Measurements from ENCODE around the gene ALPG. TPM values are rescaled to one million over a fixed set of nuclear protein-coding genes. Genes with fewer than 3 reads are reported as not detected.

ALPG gene
- total RNA-seq, 1 experiment from 2014 or later: 2.5 TPM

- Histone ChIP-seq H3K36me3 (ENCODE audit: control insufficient read depth, insufficient read depth, low read length) (no peaks in the 10 kb centered on the region), H3K9me3 (no peaks in the 10 kb centered on the region), H3K27me3 (replicated peaks; ENCODE audit: control insufficient read depth, insufficient read depth, low read length) (no peaks in the 10 kb centered on the region), H3K4me1 (peaks cover 16% of the 10 kb centered on the region), H3K4me3 (ENCODE audit: low read depth, low read length) (no peak overlapping the region)
- POLR2A ChIA-PET: no interaction called here
- Mint-ChIP-seq H3K36me3 (ENCODE audit: insufficient read depth, unreplicated experiment) (peaks cover 11% of the 10 kb centered on the region), H3K4me3 (ENCODE audit: unreplicated experiment) (no peak overlapping the region), H3K27me3 (ENCODE audit: insufficient read depth, unreplicated experiment) (no peaks in the 10 kb centered on the region), H3K9me3 (ENCODE audit: unreplicated experiment) (no peaks in the 10 kb centered on the region), H3K27ac (ENCODE audit: unreplicated experiment) (no peak overlapping the region), H3K4me1 (ENCODE audit: low read depth, unreplicated experiment) (peaks cover 20% of the 10 kb centered on the region)
- no TSS peak for BruUV-seq (replicated peaks)
- intact Hi-C loops (cut with micrococcal nuclease; ENCODE audit: unreplicated experiment): loop anchor here (5.0 kb wide), 1 partner anchor 34 kb away; no protein-coding TSS in a partner anchor
- CTCF ChIA-PET: no interaction called here
- TF ChIP-seq, protein P1, sequence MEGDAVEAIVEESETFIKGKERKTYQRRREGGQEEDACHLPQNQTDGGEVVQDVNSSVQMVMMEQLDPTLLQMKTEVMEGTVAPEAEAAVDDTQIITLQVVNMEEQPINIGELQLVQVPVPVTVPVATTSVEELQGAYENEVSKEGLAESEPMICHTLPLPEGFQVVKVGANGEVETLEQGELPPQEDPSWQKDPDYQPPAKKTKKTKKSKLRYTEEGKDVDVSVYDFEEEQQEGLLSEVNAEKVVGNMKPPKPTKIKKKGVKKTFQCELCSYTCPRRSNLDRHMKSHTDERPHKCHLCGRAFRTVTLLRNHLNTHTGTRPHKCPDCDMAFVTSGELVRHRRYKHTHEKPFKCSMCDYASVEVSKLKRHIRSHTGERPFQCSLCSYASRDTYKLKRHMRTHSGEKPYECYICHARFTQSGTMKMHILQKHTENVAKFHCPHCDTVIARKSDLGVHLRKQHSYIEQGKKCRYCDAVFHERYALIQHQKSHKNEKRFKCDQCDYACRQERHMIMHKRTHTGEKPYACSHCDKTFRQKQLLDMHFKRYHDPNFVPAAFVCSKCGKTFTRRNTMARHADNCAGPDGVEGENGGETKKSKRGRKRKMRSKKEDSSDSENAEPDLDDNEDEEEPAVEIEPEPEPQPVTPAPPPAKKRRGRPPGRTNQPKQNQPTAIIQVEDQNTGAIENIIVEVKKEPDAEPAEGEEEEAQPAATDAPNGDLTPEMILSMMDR (IDR thresholded peaks at IDR 0.05; ENCODE audit: insufficient read depth in 1 of 2, low read depth in 1 of 2, low read length in 1 of 2, severe bottlenecking in 1 of 2, unreplicated experiment in 1 of 2): no peak
- DNase-seq: no peak
These were observed 18.2 kb upstream of the ALPG start for GRCh38 chr2:232388324-232388891.

DNA sequence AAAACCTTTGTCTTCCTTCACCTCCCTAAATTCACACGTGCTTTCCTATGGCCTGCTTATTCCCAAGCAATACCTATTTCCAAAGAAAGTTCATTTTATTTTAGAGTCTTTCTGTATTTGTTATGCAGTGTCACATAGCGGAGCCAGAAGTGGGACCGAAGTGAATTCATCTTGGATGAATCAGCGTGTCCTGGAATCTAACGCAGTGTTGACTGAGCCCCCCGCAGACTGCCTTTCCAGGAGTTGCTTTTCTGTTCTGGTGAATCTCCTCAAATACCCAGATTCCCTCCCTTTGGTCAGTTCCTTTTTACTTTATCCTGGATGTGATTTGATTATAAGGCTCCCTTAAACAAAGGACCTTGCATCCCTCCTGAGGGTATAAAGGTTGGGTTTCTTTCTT, 17.3 kb upstream of the ALPG start:
- no peak for DNase-seq

GRCh38 chr2:232390661-232391060, 16.0 kb upstream of the ALPG start:
- POLR2A ChIA-PET: no interaction called here
- H3K4me1 Mint-ChIP-seq (ENCODE audit: low read depth, unreplicated experiment): peaks cover 17% of the 10 kb centered on the region
- H3K4me3 Mint-ChIP-seq (ENCODE audit: unreplicated experiment): no peak overlapping the region
- no peaks in the 10 kb centered on the region for H3K9me3 Mint-ChIP-seq (ENCODE audit: unreplicated experiment)
- H3K27me3 Mint-ChIP-seq (ENCODE audit: insufficient read depth, unreplicated experiment): no peaks in the 10 kb centered on the region
- CTCF ChIA-PET: no interaction called here
- Histone ChIP-seq H3K36me3 (ENCODE audit: control insufficient read depth, insufficient read depth, low read length) (no peaks in the 10 kb centered on the region), H3K4me3 (ENCODE audit: low read depth, low read length) (no peak overlapping the region), H3K4me1 (peaks cover 11% of the 10 kb centered on the region), H3K9me3 (no peaks in the 10 kb centered on the region), H3K27me3 (replicated peaks; ENCODE audit: control insufficient read depth, insufficient read depth, low read length) (no peaks in the 10 kb centered on the region)
- H3K27ac Mint-ChIP-seq (ENCODE audit: unreplicated experiment): no peak overlapping the region
- no TSS peak for BruUV-seq (replicated peaks)
- TF ChIP-seq, protein P1 (IDR thresholded peaks at IDR 0.05; ENCODE audit: insufficient read depth in 1 of 2, low read depth in 1 of 2, low read length in 1 of 2, severe bottlenecking in 1 of 2, unreplicated experiment in 1 of 2): no peak
- intact Hi-C loops (cut with micrococcal nuclease; ENCODE audit: unreplicated experiment): no loop called here
- peaks cover 7% of the 10 kb centered on the region for H3K36me3 Mint-ChIP-seq (ENCODE audit: insufficient read depth, unreplicated experiment)
- no peak for DNase-seq

More for the DNA sequence above, 17.3 kb upstream of the ALPG start:
- no peaks in the 10 kb centered on the region for H3K9me3 ChIP-seq
- H3K36me3 ChIP-seq (ENCODE audit: control insufficient read depth, insufficient read depth, low read length): no peaks in the 10 kb centered on the region
- H3K27me3 ChIP-seq (replicated peaks; ENCODE audit: control insufficient read depth, insufficient read depth, low read length): no peaks in the 10 kb centered on the region
- peaks cover 20% of the 10 kb centered on the region for H3K4me1 Mint-ChIP-seq (ENCODE audit: low read depth, unreplicated experiment)
- BruUV-seq (replicated peaks): no TSS peak
- TF ChIP-seq, protein P1 (IDR thresholded peaks at IDR 0.05; ENCODE audit: insufficient read depth in 1 of 2, low read depth in 1 of 2, low read length in 1 of 2, severe bottlenecking in 1 of 2, unreplicated experiment in 1 of 2): no peak
- peak overlapping the region; percentile 60 for H3K27ac Mint-ChIP-seq (ENCODE audit: unreplicated experiment)
- H3K9me3 Mint-ChIP-seq (ENCODE audit: unreplicated experiment): no peaks in the 10 kb centered on the region
- intact Hi-C loops (cut with micrococcal nuclease; ENCODE audit: unreplicated experiment): loop anchor here (5.0 kb wide), 1 partner anchor 33 kb away; no protein-coding TSS in a partner anchor
- H3K4me3 Mint-ChIP-seq (ENCODE audit: unreplicated experiment): no peak overlapping the region
- ChIA-PET CTCF (no interaction called here), POLR2A (no interaction called here)
- H3K27me3 Mint-ChIP-seq (ENCODE audit: insufficient read depth, unreplicated experiment): no peaks in the 10 kb centered on the region
- peaks cover 16% of the 10 kb centered on the region for H3K4me1 ChIP-seq
- H3K36me3 Mint-ChIP-seq (ENCODE audit: insufficient read depth, unreplicated experiment): peaks cover 11% of the 10 kb centered on the region
- H3K4me3 ChIP-seq (ENCODE audit: low read depth, low read length): no peak overlapping the region

All from Caco-2 (cell line).